HEK293 (cell line): Measurements from ENCODE around the gene MAP3K20.
A peak's percentile ranks its signal among the peaks of the same experiment; 100 is the strongest.

Experiments used
- BCL6B ChIP-seq: fragments of 450-650 bp; formaldehyde crosslinking; IDR thresholded peaks from 2 replicates; pipeline ENCODE4 v1.5.1; 2017; ENCODE audit warnings: missing biosample characterization, missing genetic modification characterization
- EGR2 ChIP-seq: fragments of 450-650 bp; formaldehyde crosslinking; IDR thresholded peaks from 2 replicates; pipeline ENCODE4 v1.5.1; 2016; ENCODE audit warnings: low read depth, missing biosample characterization, missing genetic modification characterization
- KLF16 ChIP-seq: fragments of 450-650 bp; formaldehyde crosslinking; IDR thresholded peaks from 2 replicates; pipeline ENCODE4 v1.5.1; 2017; ENCODE audit warnings: missing biosample characterization, missing genetic modification characterization
- PRDM2 ChIP-seq: fragments of 450-650 bp; formaldehyde crosslinking; IDR thresholded peaks from 2 replicates; pipeline ENCODE4 v1.5.1; 2016; ENCODE audit warnings: missing biosample characterization, missing genetic modification characterization, borderline replicate concordance
- SETDB1 ChIP-seq: IDR thresholded peaks from one replicate; pipeline ENCODE4 v1.6.1; 2017; ENCODE audit warnings: mild to moderate bottlenecking, low read length, moderate library complexity, mixed read lengths; ENCODE audit not compliant: insufficient read length
- SP3 ChIP-seq: fragments of 450-650 bp; formaldehyde crosslinking; IDR thresholded peaks from 2 replicates; pipeline ENCODE4 v1.5.1; 2016; ENCODE audit warnings: missing biosample characterization, missing genetic modification characterization
- ZBTB26 ChIP-seq: fragments of 450-650 bp; formaldehyde crosslinking; optimal IDR thresholded peaks from 2 replicates; pipeline ENCODE3; 2016; ENCODE audit warnings: missing biosample characterization, mild to moderate bottlenecking, missing genetic modification characterization
- ZNF133 ChIP-seq: fragments of 450-650 bp; formaldehyde crosslinking; IDR thresholded peaks from 2 replicates; pipeline ENCODE4 v1.5.1; 2016; ENCODE audit warnings: missing biosample characterization, missing genetic modification characterization
- ZNF155 ChIP-seq: fragments of 450-650 bp; formaldehyde crosslinking; IDR thresholded peaks from 2 replicates; pipeline ENCODE4 v1.5.1; 2016; ENCODE audit warnings: missing biosample characterization, missing genetic modification characterization
- ZNF16 ChIP-seq: fragments of 450-650 bp; formaldehyde crosslinking; IDR thresholded peaks from 2 replicates; pipeline ENCODE4 v1.5.1; 2016; ENCODE audit warnings: low read depth, missing biosample characterization, missing genetic modification characterization
- ZNF175 ChIP-seq: fragments of 450-650 bp; formaldehyde crosslinking; IDR thresholded peaks from 2 replicates; pipeline ENCODE4 v1.5.1; 2016; ENCODE audit warnings: missing biosample characterization, missing genetic modification characterization
- ZNF184 ChIP-seq: fragments of 450-650 bp; IDR thresholded peaks from 2 replicates; pipeline ENCODE4 v1.5.1; 2018; ENCODE audit warnings: missing biosample characterization, mild to moderate bottlenecking, missing genetic modification characterization
- ZNF302 ChIP-seq: fragments of 450-650 bp; formaldehyde crosslinking; IDR thresholded peaks from 2 replicates; pipeline ENCODE4 v1.5.1; 2016; ENCODE audit warnings: missing biosample characterization, missing genetic modification characterization, low read depth
- ZNF335 ChIP-seq: fragments of 450-650 bp; formaldehyde crosslinking; conservative IDR thresholded peaks from 2 replicates; pipeline ENCODE4 v1.5.1; 2016; ENCODE audit warnings: missing biosample characterization, missing genetic modification characterization
- ZNF366 ChIP-seq: fragments of 450-650 bp; formaldehyde crosslinking; conservative IDR thresholded peaks from 2 replicates; pipeline ENCODE4 v1.5.1; 2016; ENCODE audit warnings: missing biosample characterization, missing genetic modification characterization
- ZNF433 ChIP-seq: fragments of 450-650 bp; formaldehyde crosslinking; IDR thresholded peaks from 2 replicates; pipeline ENCODE4 v1.5.1; 2016; ENCODE audit warnings: missing biosample characterization, missing genetic modification characterization, low read depth
- ZNF510 ChIP-seq: fragments of 450-650 bp; formaldehyde crosslinking; IDR thresholded peaks from 2 replicates; pipeline ENCODE4 v1.5.1; 2018; ENCODE audit warnings: mild to moderate bottlenecking, missing genetic modification characterization, missing biosample characterization; ENCODE audit not compliant: insufficient replicate concordance
- ZNF600 ChIP-seq: fragments of 450-650 bp; formaldehyde crosslinking; IDR thresholded peaks from 2 replicates; pipeline ENCODE4 v1.5.1; 2016; ENCODE audit warnings: missing biosample characterization, missing genetic modification characterization
- ZNF658 ChIP-seq: fragments of 450-650 bp; formaldehyde crosslinking; IDR thresholded peaks from 2 replicates; pipeline ENCODE4; 2016; ENCODE audit warnings: missing biosample characterization, missing genetic modification characterization
- ZNF792 ChIP-seq: fragments of 450-650 bp; formaldehyde crosslinking; IDR thresholded peaks from 2 replicates; pipeline ENCODE4 v1.5.1; 2016; ENCODE audit warnings: missing biosample characterization, missing genetic modification characterization
- ZNF843 ChIP-seq: fragments of 450-650 bp; formaldehyde crosslinking; IDR thresholded peaks from 2 replicates; pipeline ENCODE4 v1.5.1; 2016; ENCODE audit warnings: missing biosample characterization, missing genetic modification characterization
- TF ChIP-seq, protein P1 (sequence below): fragments of 450-650 bp; formaldehyde crosslinking; IDR thresholded peaks from 2 replicates; pipeline ENCODE4; 2016; ENCODE audit warnings: missing biosample characterization, missing genetic modification characterization
- TF ChIP-seq, protein P2 (sequence below): fragments of 450-650 bp; formaldehyde crosslinking; IDR thresholded peaks from 2 replicates; pipeline ENCODE4 v1.5.1; 2016; ENCODE audit warnings: missing biosample characterization, missing genetic modification characterization
- TF ChIP-seq, protein P3 (sequence below): fragments of 450-650 bp; formaldehyde crosslinking; IDR thresholded peaks from 2 replicates; pipeline ENCODE4 v1.5.1; 2017; ENCODE audit warnings: missing biosample characterization, missing genetic modification characterization

Gene MAP3K20

DNA sequence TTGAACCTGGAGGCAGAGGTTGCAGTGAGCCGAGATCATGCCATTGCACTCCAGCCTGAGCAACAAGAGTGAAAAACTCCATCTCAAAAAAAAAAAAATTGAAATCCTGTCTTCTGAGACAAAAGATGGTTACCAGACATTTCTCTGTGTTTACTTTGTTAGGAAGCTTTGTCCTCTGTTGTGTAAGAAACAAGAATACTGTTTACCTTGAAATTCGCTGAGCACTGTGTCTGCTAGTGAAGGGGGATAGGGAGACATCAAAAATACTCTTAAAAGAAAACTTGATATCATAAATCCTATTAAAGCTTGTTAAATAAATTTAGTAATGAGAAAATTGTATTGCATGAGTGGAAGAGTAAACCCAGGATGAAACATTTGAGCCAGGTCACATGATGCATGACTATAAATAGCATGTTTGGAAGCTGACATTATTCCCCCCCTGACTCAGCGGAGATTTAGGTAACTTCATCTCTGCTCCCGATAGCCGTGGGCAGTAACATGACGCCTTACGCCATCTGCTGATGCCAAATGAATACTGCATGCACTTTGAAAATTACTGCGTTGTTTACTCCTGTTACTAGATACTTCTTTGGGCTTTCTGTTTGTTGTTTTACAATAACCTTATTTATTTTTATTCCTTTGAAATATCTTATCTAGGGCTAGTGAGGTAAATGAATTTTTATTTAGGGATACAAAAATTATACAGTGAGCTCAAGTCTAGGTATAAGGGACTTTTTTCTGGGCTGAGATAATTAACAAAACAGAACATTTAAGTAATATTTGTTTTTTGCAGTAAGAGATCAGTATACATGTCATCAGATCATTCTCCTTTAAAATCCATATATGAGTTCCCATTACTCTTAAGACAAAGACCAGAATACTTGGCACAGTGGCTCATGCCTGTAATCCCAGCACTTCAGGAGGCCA, 134.9 kb downstream of the MAP3K20 start (continued):
- TF ChIP-seq ZNF16 (tag by site-specific recombination) (no peak), EGR2 (tag by site-specific recombination) (0 out of 2 replicates have a peak, but pooled peaks have one; percentile 34), KLF16 (tag by site-specific recombination) (no peak), SP3 (tag by site-specific recombination) (no peak), BCL6B (tag by site-specific recombination) (no peak), ZNF366 (tag by site-specific recombination) (no peak), ZBTB26 (tag by site-specific recombination) (no peak), ZNF302 (tag by site-specific recombination) (no peak), ZNF175 (no peak), ZNF600 (tag by site-specific recombination) (no peak), ZNF184 (tag by site-specific recombination) (no peak), ZNF155 (tag by site-specific recombination) (no peak), ZNF658 (tag by site-specific recombination) (no peak), ZNF792 (tag by site-specific recombination) (no peak), ZNF335 (no peak), ZNF843 (tag by site-specific recombination) (no peak), PRDM2 (tag by site-specific recombination) (no peak), SETDB1 (no peak), ZNF133 (no peak), ZNF510 (tag by site-specific recombination) (no peak), ZNF433 (tag by site-specific recombination) (no peak)
- TF ChIP-seq, protein P1, sequence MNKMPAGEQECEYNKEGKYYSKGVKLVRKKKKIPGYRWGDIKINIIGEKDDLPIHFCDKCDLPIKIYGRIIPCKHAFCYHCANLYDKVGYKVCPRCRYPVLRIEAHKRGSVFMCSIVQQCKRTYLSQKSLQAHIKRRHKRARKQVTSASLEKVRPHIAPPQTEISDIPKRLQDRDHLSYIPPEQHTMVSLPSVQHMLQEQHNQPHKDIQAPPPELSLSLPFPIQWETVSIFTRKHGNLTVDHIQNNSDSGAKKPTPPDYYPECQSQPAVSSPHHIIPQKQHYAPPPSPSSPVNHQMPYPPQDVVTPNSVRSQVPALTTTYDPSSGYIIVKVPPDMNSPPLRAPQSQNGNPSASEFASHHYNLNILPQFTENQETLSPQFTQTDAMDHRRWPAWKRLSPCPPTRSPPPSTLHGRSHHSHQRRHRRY (tag by site-specific recombination): no peak
- TF ChIP-seq, protein P2, sequence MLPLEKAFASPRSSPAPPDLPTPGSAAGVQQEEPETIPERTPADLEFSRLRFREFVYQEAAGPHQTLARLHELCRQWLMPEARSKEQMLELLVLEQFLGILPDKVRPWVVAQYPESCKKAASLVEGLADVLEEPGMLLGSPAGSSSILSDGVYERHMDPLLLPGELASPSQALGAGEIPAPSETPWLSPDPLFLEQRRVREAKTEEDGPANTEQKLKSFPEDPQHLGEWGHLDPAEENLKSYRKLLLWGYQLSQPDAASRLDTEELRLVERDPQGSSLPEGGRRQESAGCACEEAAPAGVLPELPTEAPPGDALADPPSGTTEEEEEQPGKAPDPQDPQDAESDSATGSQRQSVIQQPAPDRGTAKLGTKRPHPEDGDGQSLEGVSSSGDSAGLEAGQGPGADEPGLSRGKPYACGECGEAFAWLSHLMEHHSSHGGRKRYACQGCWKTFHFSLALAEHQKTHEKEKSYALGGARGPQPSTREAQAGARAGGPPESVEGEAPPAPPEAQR: no peak
- TF ChIP-seq, protein P3, sequence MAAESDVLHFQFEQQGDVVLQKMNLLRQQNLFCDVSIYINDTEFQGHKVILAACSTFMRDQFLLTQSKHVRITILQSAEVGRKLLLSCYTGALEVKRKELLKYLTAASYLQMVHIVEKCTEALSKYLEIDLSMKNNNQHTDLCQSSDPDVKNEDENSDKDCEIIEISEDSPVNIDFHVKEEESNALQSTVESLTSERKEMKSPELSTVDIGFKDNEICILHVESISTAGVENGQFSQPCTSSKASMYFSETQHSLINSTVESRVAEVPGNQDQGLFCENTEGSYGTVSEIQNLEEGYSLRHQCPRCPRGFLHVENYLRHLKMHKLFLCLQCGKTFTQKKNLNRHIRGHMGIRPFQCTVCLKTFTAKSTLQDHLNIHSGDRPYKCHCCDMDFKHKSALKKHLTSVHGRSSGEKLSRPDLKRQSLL (tag by site-specific recombination): no peak
